Ishikawa (cell line): Measurements from ENCODE around the gene HOXB8.

ENCODE experiments used
- CEBPB ChIP-seq: IDR thresholded peaks from 2 replicates; pipeline ENCODE4 v1.6.1; 2012
- CREB1 ChIP-seq: IDR thresholded peaks from 2 replicates; pipeline ENCODE4 v1.6.1; 2012; ENCODE audit warnings: low read depth
- EGR1 ChIP-seq: IDR thresholded peaks from 2 replicates; pipeline ENCODE4 v1.6.1; 2012
- EP300 ChIP-seq: IDR thresholded peaks from 2 replicates; pipeline ENCODE4 v1.6.1; 2012; ENCODE audit warnings: borderline replicate concordance
- FOXM1 ChIP-seq: IDR thresholded peaks from 2 replicates; pipeline ENCODE4 v1.6.1; 2012; ENCODE audit warnings: low read depth, borderline replicate concordance
- NFIC ChIP-seq: IDR thresholded peaks from 2 replicates; pipeline ENCODE4 v1.6.1; 2012
- RAD21 ChIP-seq: IDR thresholded peaks from 2 replicates; pipeline ENCODE4 v1.6.1; 2012; ENCODE audit warnings: low read depth
- REST ChIP-seq: IDR thresholded peaks from 2 replicates; pipeline ENCODE4 v1.6.1; 2012; ENCODE audit warnings: low read depth, mild to moderate bottlenecking
- TAF1 ChIP-seq: IDR thresholded peaks from 2 replicates; pipeline ENCODE4 v1.6.1; 2012; ENCODE audit warnings: low read depth, mild to moderate bottlenecking
- TCF12 ChIP-seq: IDR thresholded peaks from 2 replicates; pipeline ENCODE4 v1.6.1; 2012; ENCODE audit warnings: low read depth
- TEAD4 ChIP-seq: IDR thresholded peaks from 2 replicates; pipeline ENCODE4 v1.6.1; 2012
- YY1 ChIP-seq: IDR thresholded peaks from 2 replicates; pipeline ENCODE4 v1.6.1; 2012; ENCODE audit warnings: low read depth
- ZBTB7A ChIP-seq: IDR thresholded peaks from 2 replicates; pipeline ENCODE4 v1.6.1; 2012; ENCODE audit warnings: low read depth
- TF ChIP-seq, protein P1 (sequence below): IDR thresholded peaks from 2 replicates; pipeline ENCODE4 v1.6.1; 2012
- TF ChIP-seq, protein P2 (sequence below): IDR thresholded peaks from 2 replicates; pipeline ENCODE4 v1.6.1; 2012

HOXB8 gene

DNA sequence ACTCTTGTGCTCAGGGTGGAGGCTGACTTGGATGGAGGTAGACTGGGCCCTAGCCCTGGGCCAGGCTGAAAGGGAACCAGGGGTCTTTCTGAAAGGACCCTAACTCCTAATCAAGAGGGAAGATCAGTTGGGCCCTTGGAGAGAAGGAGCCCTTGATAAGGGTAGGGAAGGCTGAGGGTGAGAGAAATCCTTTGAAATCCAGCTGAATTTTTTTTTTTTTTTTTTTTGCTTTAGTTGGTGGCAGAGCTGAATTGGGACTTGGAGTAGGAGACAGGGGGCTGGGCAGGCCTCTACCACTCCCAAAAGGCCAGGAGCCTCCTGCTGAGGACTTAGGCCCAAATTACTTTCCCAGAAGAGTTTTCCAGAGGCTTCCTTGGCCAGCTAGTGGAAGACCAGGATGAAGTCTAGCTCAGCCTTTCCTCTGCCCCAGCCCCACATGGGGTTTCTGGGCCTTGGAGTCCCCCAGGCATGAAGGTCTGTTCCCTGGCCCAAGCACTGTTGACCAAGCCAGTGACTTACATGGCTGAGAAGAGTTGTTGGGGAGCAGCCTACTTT lies 24.4 kb downstream of the HOXB8 start:
- TF ChIP-seq NFIC: no peak
- TF ChIP-seq CREB1: no peak
- no peak for TF ChIP-seq REST

DNA sequence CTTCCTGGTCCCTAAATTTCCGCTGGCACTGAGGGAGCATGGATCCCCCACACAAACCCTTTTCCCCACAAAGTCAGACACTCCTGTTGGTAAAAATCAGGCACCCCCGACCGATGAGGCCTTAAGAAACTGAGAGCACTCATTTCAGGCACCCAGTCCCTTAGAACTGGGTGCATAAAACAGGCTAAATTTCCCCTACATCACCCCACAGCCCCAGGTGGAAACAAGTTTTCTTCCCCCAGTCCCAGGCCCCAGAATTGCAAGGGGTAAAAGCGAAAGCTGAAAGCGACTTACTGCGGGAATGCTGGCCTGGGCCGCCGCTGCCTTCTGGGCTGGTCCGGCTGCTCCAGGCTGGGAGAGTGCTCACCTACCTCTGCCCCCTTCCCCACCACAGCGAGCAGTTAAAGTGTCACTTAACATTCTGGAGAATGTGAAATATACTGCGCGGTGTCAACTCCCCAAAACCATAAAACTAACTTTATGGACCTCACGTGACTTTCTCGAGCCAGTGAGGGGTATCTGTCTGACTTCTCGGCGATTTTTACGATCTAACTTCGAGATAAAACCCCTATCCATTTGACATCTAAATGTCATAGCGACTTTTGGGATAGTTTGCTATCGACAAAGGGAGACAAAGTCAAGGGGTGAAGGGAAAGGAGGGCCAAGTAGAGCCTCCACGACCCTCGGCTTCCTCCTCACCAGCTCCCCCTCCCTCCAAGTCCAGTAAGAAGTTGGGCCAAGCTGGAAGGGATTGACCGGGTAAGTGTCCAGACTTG lies 25.1 kb downstream of the HOXB8 start, which contains the start of gene HOXB3:
Gene HOXB3, minus strand, starts transcription at position 411 of the 776 bp plus-strand sequence. CDS start 37,767 bp downstream, outside the sequence.
- TF ChIP-seq TAF1 (peak; percentile 34; the same call in 1 of the 2 replicates), FOXM1 (no peak), CEBPB (no peak), RAD21 (no peak), REST (no peak), ZBTB7A (no peak), TCF12 (peak; percentile 55), CREB1 (no peak), EP300 (peak; percentile 29; the same call in 1 of the 2 replicates), NFIC (no peak), EGR1 (no peak), TEAD4 (peak; percentile 28; the same call in 1 of the 2 replicates), YY1 (no peak)
- TF ChIP-seq, protein P1, sequence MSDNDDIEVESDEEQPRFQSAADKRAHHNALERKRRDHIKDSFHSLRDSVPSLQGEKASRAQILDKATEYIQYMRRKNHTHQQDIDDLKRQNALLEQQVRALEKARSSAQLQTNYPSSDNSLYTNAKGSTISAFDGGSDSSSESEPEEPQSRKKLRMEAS: no peak
- TF ChIP-seq, protein P2, sequence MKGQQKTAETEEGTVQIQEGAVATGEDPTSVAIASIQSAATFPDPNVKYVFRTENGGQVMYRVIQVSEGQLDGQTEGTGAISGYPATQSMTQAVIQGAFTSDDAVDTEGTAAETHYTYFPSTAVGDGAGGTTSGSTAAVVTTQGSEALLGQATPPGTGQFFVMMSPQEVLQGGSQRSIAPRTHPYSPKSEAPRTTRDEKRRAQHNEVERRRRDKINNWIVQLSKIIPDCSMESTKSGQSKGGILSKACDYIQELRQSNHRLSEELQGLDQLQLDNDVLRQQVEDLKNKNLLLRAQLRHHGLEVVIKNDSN: peak; percentile 84

- TF ChIP-seq, protein P2: no peak
- TF ChIP-seq FOXM1 (no peak), CREB1 (no peak), TEAD4 (no peak), RAD21 (no peak), EGR1 (no peak), YY1 (no peak), ZBTB7A (no peak), TCF12 (no peak), NFIC (no peak)
- TF ChIP-seq, protein P1: no peak
Measured at GRCh38 chr17:48589060-48589830, 25.8 kb downstream of the HOXB8 start.

- TF ChIP-seq NFIC: no peak
- no peak for TF ChIP-seq CREB1
- no peak for TF ChIP-seq YY1
- no peak for TF ChIP-seq REST
- no peak for TF ChIP-seq ZBTB7A
- TF ChIP-seq, protein P2: no peak
- TF ChIP-seq EGR1: no peak
- TF ChIP-seq EP300: no peak
- no peak for TF ChIP-seq TAF1
Measured at GRCh38 chr17:48588528-48588927, 26.6 kb downstream of the HOXB8 start.
